ENCODE data around the gene SH2B3.
"Not testable (repeated sequence)": the region's sequence is repeated elsewhere in the genome, so short reads cannot be mapped to it uniquely, and the experiment has no call there.

The SH2B3 gene

GRCh38 chr12:111405859-111406473 is at the start of gene SH2B3:
SH2B3 (plus strand) TSS chr12:111405923; CDS start chr12:111418146, 12,223 bp downstream.
- DNase-seq (ENCODE audit: low spot score) = no peak

GRCh38 chr12:111359231-111359913 is 46.4 kb upstream of the SH2B3 start:
- DNase-seq (ENCODE audit: low spot score) = peak; percentile 51

- DNase-seq (ENCODE audit: low spot score) = peak; percentile 12
Measured at GRCh38 chr12:111359914-111360276, 45.8 kb upstream of the SH2B3 start.

- DNase-seq (ENCODE audit: low spot score) = no peak
Measured at GRCh38 chr12:111360325-111360930, 45.3 kb upstream of the SH2B3 start.

GRCh38 chr12:111361073-111361716 is 44.5 kb upstream of the SH2B3 start:
- no peak for DNase-seq (ENCODE audit: low spot score)

GRCh38 chr12:111361717-111362576 is 43.8 kb upstream of the SH2B3 start:
- DNase-seq (ENCODE audit: low spot score) = no peak

- DNase-seq (ENCODE audit: low spot score) = no peak
Measured at GRCh38 chr12:111362687-111363475, 42.8 kb upstream of the SH2B3 start.

- DNase-seq (ENCODE audit: low spot score) = peak; percentile 62
Measured at GRCh38 chr12:111363578-111363977, 42.1 kb upstream of the SH2B3 start.

GRCh38 chr12:111366075-111366474 is 39.6 kb upstream of the SH2B3 start:
- DNase-seq (ENCODE audit: low spot score) = no peak

- no peak for DNase-seq (ENCODE audit: low spot score)
Measured at GRCh38 chr12:111366583-111366982, 39.1 kb upstream of the SH2B3 start.

GRCh38 chr12:111367661-111368221 is 38.0 kb upstream of the SH2B3 start:
- no peak for DNase-seq (ENCODE audit: low spot score)

- peak; percentile 31 for DNase-seq (ENCODE audit: low spot score)
Measured at GRCh38 chr12:111368291-111368787, 37.4 kb upstream of the SH2B3 start.

- DNase-seq (ENCODE audit: low spot score) = peak; percentile 98
Measured at GRCh38 chr12:111368788-111369495, 36.8 kb upstream of the SH2B3 start, which contains the start of gene PHETA1. PHETA1 (minus strand) TSS chr12:111369095; CDS start chr12:111363427, 5,668 bp downstream.

GRCh38 chr12:111369496-111370220 is 36.1 kb upstream of the SH2B3 start:
- no peak for DNase-seq (ENCODE audit: low spot score)

GRCh38 chr12:111373231-111373630 is 32.5 kb upstream of the SH2B3 start:
- DNase-seq (ENCODE audit: low spot score) = not testable (repeated sequence)

- no peak for DNase-seq (ENCODE audit: low spot score)
Measured at GRCh38 chr12:111377440-111377839, 28.3 kb upstream of the SH2B3 start.

GRCh38 chr12:111379942-111380554 is 25.7 kb upstream of the SH2B3 start:
- no peak for DNase-seq (ENCODE audit: low spot score)

- no peak for DNase-seq (ENCODE audit: low spot score)
Measured at GRCh38 chr12:111384596-111384995, 21.1 kb upstream of the SH2B3 start.

GRCh38 chr12:111386885-111387284 is 18.8 kb upstream of the SH2B3 start:
- no peak for DNase-seq (ENCODE audit: low spot score)

All from AG08395 (cell line).